Vagina (tissue), 2 donors: ENCODE measurements around the gene ARHGEF38. TPM values are rescaled to one million over a fixed set of nuclear protein-coding genes. Genes with fewer than 3 reads are reported as not detected.

ENCODE experiments used
- DNase-seq, 2 donors: peaks; one replicate each; pipeline ENCODE4 v3.0.0-alpha.2; 2017; ENCODE audit errors: extremely low spot score in 2 of 2
- H3K27ac ChIP-seq: fragments of 200-600 bp; sonication (generic); one replicate; pipeline ENCODE4 v1.5.1; 2019
- H3K27me3 ChIP-seq: fragments of 200-600 bp; sonication (generic); one replicate; pipeline ENCODE4 v1.5.1; 2019
- H3K36me3 ChIP-seq, 2 donors: fragments of 200-600 bp; sonication (generic); one replicate each; pipeline ENCODE4 v1.5.1; 2017 to 2019
- H3K4me1 ChIP-seq: fragments of 200-600 bp; sonication (generic); one replicate; pipeline ENCODE4 v1.5.1; 2019
- H3K4me3 ChIP-seq, 2 donors: fragments of 200-600 bp; sonication (generic); 1 replicate in 1 of 2; 2 replicates in 1 of 2; pipeline ENCODE4 v1.5.1; 2016 to 2019
- H3K9me3 ChIP-seq: fragments of 200-600 bp; sonication (generic); one replicate; pipeline ENCODE4 v1.5.1; 2019
- POLR2A ChIP-seq, 2 donors: fragments of 450-650 bp; IDR thresholded peaks; one replicate each; pipeline ENCODE4 v1.6.1; 2017; ENCODE audit warnings: antibody characterized with exemption in 2 of 2, mild to moderate bottlenecking in 2 of 2, moderate library complexity in 2 of 2
- POLR2AphosphoS5 ChIP-seq, 2 donors: sonication (generic); formaldehyde crosslinking; IDR thresholded peaks; one replicate each; pipeline ENCODE4 v1.9.0; 2017; ENCODE audit warnings: antibody characterized with exemption in 2 of 2, mild to moderate bottlenecking in 2 of 2, low read depth in 1 of 2; ENCODE audit not compliant: insufficient read depth in 1 of 2
- intact Hi-C: fragments of 100-400 bp; cut with DNase I; formaldehyde crosslinking; loops from one replicate; pipeline ENCODE4 v1.15.1; 2023
- total RNA-seq: library from RNA; depleted of rRNA; stranded (reverse); fragments of >200 nt; gene quantifications from one replicate; pipeline ENCODE4 v1.2.3, GENCODE V29; 2016
- TF ChIP-seq, protein P1 (sequence below), 3 experiments: fragments of 450-650 bp in 2 of 3; fragments of 200-600 bp in 1 of 3; sonication (generic) in 1 of 3; IDR thresholded peaks; one replicate each; pipeline ENCODE4 v1.5.1; 2017 to 2019; ENCODE audit warnings: antibody characterized with exemption in 3 of 3, mild to moderate bottlenecking in 2 of 3, moderate library complexity in 2 of 3

Gene ARHGEF38
- total RNA-seq, 1 donor from 2014 or later, result not detected

GRCh38 chr4:105625214-105625613, 72.8 kb downstream of the ARHGEF38 start:
- Histone ChIP-seq H3K27me3 (no peaks in the 10 kb centered on the region), H3K36me3 (no peaks in the 10 kb centered on the region), H3K4me3 (no peak overlapping the region), H3K27ac (no peak overlapping the region), H3K9me3 (no peaks in the 10 kb centered on the region), H3K4me1 (no peaks in the 10 kb centered on the region)
- TF ChIP-seq POLR2A (IDR thresholded peaks at IDR 0.05) (no peak), POLR2AphosphoS5 (IDR thresholded peaks at IDR 0.05; ENCODE audit: insufficient read depth in 1 of 2, low read depth in 1 of 2) (no peak)
- TF ChIP-seq, protein P1, sequence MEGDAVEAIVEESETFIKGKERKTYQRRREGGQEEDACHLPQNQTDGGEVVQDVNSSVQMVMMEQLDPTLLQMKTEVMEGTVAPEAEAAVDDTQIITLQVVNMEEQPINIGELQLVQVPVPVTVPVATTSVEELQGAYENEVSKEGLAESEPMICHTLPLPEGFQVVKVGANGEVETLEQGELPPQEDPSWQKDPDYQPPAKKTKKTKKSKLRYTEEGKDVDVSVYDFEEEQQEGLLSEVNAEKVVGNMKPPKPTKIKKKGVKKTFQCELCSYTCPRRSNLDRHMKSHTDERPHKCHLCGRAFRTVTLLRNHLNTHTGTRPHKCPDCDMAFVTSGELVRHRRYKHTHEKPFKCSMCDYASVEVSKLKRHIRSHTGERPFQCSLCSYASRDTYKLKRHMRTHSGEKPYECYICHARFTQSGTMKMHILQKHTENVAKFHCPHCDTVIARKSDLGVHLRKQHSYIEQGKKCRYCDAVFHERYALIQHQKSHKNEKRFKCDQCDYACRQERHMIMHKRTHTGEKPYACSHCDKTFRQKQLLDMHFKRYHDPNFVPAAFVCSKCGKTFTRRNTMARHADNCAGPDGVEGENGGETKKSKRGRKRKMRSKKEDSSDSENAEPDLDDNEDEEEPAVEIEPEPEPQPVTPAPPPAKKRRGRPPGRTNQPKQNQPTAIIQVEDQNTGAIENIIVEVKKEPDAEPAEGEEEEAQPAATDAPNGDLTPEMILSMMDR (IDR thresholded peaks at IDR 0.05), result no peak
- DNase-seq, result no peak
- intact Hi-C loops, result no loop called here

GRCh38 chr4:105626846-105627245, 74.4 kb downstream of the ARHGEF38 start:
- no peak overlapping the region for H3K4me3 ChIP-seq
- no peak for DNase-seq
- no peaks in the 10 kb centered on the region for H3K4me1 ChIP-seq
- H3K27ac ChIP-seq, result no peak overlapping the region
- H3K27me3 ChIP-seq, result no peaks in the 10 kb centered on the region
- H3K9me3 ChIP-seq, result no peaks in the 10 kb centered on the region
- no peaks in the 10 kb centered on the region for H3K36me3 ChIP-seq
- TF ChIP-seq POLR2AphosphoS5 (IDR thresholded peaks at IDR 0.05; ENCODE audit: insufficient read depth in 1 of 2, low read depth in 1 of 2) (no peak), POLR2A (IDR thresholded peaks at IDR 0.05) (no peak)
- TF ChIP-seq, protein P1 (IDR thresholded peaks at IDR 0.05), result no peak
- intact Hi-C loops, result no loop called here

DNA sequence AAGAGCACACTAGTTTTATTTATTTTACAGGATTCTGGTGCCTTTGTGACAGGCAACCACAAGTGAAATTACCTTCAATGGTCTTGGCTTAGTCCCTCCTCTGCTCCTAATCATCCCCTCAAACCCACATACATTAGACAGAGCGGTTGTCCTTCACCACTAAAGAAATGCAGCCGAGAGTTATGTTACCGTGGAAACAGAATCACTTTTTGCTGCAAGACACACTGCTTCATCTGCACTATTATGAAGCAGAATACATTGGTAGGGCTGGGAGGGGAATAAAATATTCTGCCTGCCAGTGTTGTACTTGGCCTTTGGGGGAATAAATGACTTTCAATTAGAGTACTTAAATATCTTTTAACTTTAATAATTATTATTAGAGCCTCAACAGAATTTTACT, 75.2 kb downstream of the ARHGEF38 start:
- no peak for DNase-seq
- intact Hi-C loops, result no loop called here
- H3K27ac ChIP-seq, result no peak overlapping the region
- H3K27me3 ChIP-seq, result no peaks in the 10 kb centered on the region
- TF ChIP-seq POLR2AphosphoS5 (IDR thresholded peaks at IDR 0.05; ENCODE audit: insufficient read depth in 1 of 2, low read depth in 1 of 2), result no peak
- no peak for TF ChIP-seq POLR2A (IDR thresholded peaks at IDR 0.05)
- no peaks in the 10 kb centered on the region for H3K4me1 ChIP-seq
- no peak overlapping the region for H3K4me3 ChIP-seq
- H3K36me3 ChIP-seq, result no peaks in the 10 kb centered on the region
- H3K9me3 ChIP-seq, result no peaks in the 10 kb centered on the region

DNA sequence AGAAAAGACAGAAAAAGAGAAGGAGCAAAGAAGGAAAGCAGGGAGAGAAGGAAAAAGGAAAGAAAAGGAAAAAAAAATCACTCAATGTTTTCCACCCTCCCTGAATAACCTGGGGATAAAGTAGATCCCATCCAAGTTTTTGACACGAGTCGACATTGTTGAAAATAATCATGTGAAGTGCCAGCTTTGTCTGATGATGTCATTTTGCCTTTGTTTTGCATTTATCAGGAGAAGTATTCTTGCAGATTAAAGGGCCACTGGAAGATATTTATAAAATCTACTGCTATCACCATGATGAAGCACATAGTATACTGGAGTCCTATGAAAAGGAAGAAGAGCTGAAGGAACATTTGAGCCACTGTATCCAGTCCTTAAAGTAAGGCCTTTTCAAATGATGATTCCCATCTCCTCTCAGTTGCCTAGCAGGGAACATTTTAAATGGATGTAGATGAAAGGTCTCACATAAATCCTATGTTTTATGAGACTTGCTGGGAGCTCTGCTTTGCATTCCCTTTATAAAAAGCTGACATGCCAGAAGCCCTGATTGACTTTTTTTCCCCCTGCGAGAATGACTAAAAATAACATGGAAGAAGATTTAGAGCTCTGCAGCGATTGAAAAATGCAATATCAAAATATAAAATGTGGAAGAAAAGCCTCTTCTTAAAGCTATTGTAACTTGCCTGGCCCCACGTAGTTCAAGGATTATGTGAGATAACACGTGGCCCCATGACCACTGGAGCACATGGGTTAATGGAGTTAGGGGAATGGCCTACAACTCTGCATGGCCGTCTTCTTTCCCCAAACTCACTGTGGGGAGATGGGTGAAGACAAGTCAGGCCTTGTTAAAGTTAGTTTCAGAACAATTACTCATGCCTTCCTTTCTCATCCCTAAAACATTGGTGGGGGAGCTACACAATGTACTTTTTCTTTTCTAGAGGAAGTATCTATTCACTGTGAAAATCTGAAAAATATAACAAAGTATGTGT, 78.5 kb downstream of the ARHGEF38 start:
- Histone ChIP-seq H3K27me3 (no peaks in the 10 kb centered on the region), H3K4me3 (no peak overlapping the region), H3K4me1 (peaks cover 5% of the 10 kb centered on the region), H3K9me3 (no peaks in the 10 kb centered on the region), H3K27ac (no peak overlapping the region), H3K36me3 (no peaks in the 10 kb centered on the region)
- TF ChIP-seq, protein P1 (IDR thresholded peaks at IDR 0.05), result no peak
- no peak for TF ChIP-seq POLR2A (IDR thresholded peaks at IDR 0.05)
- TF ChIP-seq POLR2AphosphoS5 (IDR thresholded peaks at IDR 0.05; ENCODE audit: insufficient read depth in 1 of 2, low read depth in 1 of 2), result no peak
- intact Hi-C loops, result no loop called here
- DNase-seq, result no peak

- Histone ChIP-seq H3K4me1 (peaks cover 5% of the 10 kb centered on the region), H3K9me3 (no peaks in the 10 kb centered on the region), H3K36me3 (no peaks in the 10 kb centered on the region), H3K27me3 (no peaks in the 10 kb centered on the region), H3K27ac (no peak overlapping the region), H3K4me3 (no peak overlapping the region)
- DNase-seq, result no peak
- intact Hi-C loops, result no loop called here
- TF ChIP-seq POLR2AphosphoS5 (IDR thresholded peaks at IDR 0.05; ENCODE audit: insufficient read depth in 1 of 2, low read depth in 1 of 2) (no peak), POLR2A (IDR thresholded peaks at IDR 0.05) (no peak)
These were observed 79.5 kb downstream of the ARHGEF38 start for GRCh38 chr4:105631818-105632400.
